AG08396 (cell line): ENCODE measurements around the gene CCDC81.
"Not testable (repeated sequence)": the region's sequence is repeated elsewhere in the genome, so short reads cannot be mapped to it uniquely, and the experiment has no call there.

Experiments used
- DNase-seq: peaks from one replicate; pipeline ENCODE4 v3.0.0; 2012; ENCODE audit warnings: low spot score, mixed read lengths

Gene CCDC81

DNA sequence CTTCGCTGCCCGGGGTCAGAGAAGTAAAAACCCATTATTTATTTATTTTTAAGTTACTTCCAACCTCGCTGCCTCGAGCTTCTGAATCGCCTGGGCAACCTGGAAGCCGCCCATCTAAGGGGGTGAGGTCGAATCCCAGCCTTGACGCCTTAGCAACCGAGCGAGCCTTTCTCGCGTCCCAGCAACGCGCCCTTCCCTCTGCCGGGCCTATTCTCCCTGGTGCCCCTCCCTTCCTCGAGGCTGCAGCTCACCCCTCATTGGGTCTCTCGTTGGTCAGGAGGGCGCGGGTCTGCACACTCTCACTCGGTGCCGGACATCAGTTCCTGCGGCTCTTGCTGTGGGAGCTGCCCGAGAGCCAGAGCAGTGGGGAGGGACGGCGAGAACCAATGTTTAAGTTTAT lies at the start of gene CCDC81:
Gene CCDC81, plus strand, starts transcription at position 302 of the 400 bp plus-strand sequence. CDS start 277 bp downstream, outside the sequence.
- DNase-seq, result peak; percentile 20

DNA sequence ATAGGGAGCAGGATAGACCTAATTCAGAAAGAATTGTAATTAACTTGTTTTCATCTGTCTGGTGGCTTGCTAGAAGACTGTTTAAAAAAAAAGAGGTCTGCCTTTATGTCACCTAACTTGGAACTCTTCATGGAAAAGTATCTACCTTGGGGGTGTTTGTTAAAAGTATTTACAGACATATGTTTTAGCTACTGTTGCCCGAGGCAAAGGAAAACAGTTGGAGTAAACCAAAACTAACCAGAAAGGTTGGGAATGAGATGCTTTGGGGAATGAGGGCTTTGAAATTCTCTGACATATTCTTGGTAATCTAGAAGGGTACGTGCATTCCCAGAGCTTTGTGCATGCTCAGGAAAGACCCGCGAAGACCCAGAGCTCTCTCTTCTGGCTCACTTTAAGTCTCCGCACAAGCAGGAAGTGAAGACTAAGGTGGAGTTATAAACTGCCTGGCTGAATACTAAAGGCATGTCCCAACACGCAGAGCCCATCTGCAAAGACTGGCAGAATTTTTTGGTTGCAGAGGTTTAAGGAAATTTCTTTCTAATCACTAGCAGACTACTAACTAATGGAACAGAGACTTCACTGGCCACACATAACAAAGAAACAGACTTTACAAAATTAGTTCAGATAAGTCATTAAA lies 39.4 kb upstream of the CCDC81 start:
- DNase-seq, result no peak

DNA sequence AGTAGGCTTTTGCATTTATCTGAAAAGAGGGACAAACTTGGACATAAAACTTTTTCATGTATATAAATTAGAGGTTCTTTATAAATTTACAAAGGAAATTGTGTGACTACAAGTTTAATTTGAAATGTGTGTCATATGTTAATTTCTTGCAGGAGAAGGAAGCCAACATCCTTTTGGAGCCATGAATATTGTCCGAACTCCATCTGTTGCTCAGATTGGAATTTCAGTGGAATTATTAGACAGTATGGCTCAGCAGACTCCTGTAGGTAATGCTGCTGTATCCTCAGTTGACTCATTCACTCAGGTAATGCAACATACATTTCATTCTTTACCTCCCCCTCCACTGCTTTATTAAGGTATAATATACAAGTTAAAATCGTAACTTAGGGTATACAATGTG lies 37.5 kb upstream of the CCDC81 start:
- no peak for DNase-seq

DNA sequence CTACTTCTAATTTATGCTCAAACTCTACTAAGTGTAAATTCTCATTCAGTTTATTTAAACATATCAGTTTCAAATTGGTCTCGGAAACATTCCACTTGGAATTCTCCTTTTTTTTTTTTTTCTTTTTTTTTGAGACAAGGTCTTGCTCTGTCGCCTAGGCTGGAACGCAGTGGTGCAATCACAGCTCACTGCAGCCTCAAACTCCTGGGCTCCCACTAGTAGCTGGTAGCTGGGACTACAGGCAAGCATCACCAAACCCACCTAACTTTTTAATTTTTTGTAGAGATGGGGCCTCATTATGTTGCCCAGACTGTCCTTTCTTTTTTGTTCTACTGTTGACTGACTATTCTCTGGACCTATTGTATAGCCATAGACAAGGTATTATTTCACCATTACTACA lies 33.3 kb upstream of the CCDC81 start:
- DNase-seq, result no peak

DNA sequence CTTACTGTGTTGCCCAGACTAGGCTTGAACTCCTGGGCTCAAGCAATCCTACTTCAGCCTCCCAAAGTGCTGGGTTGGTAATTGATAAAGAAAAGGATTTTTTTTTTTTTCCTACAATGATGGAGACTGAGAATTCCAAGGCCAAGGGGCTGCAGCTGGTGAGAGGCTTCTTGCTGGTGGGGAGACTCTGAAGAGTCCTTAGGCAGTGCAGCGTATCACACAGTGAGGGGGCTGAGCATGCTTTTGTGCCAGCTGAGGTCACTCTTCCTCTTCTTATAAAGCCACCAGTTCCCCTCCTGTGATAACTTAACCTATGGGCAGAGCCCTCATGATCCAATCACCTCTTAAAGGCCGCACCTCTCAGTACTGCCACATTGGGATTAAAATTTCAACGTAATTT lies 28.2 kb upstream of the CCDC81 start:
- no peak for DNase-seq

DNA sequence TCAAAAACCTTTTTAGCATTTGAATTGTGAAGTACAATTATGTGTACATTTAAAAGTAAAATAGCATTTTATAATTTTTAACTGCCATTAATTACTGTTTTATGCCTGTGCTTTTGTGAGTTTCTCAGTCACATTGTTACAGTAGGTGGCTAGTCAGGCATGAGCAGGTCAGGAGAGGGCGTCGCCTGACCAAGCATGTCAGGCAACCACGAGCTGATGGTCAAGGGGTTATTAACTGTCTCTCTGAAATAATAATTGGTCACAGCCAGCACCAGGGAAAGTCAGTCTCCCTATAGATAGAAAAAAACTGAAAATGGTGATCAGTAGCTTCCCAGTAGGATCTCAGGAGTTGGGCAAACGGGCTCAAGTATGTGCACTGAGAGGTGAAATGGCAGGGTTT lies 19.4 kb upstream of the CCDC81 start:
- no peak for DNase-seq

DNA sequence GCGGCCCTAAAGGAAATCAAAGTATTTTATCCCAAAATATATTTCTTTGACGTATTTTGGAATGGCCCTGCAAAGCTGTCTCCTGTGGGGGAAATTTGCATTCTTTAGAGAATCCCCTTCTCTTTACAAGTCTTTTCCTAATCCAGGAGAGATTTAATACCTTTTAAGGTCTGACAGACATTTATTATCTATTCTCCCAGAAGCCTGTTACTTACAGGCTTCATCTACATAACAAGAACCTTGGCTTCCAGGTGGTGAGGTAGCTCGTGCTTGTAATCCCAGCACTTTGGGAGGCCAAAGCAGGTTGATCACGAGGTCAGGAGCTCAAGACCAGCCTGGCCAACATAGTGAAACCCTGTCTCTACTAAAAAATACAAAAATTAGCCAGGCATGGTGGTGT lies 17.3 kb upstream of the CCDC81 start:
- DNase-seq, result not testable (repeated sequence)

DNA sequence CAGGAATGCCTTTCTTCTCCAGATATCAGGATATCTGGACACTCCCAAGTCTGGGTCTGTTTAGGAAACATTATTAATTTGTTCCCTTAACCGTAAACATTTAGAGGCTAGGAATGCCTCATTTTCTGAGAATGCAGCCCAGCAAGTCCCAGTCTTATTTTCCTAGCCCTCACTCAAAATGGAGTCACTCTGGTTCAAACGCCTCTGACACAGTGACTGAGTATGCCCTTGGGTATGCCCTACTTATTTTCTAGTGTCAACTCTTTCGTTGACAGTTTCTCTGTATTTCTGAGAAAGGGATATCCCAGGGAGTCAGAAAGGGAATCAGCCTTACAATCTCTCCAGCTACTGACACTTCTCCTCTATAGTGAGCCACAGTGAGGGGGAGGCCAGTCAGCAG lies 16.0 kb upstream of the CCDC81 start:
- DNase-seq, result no peak

DNA sequence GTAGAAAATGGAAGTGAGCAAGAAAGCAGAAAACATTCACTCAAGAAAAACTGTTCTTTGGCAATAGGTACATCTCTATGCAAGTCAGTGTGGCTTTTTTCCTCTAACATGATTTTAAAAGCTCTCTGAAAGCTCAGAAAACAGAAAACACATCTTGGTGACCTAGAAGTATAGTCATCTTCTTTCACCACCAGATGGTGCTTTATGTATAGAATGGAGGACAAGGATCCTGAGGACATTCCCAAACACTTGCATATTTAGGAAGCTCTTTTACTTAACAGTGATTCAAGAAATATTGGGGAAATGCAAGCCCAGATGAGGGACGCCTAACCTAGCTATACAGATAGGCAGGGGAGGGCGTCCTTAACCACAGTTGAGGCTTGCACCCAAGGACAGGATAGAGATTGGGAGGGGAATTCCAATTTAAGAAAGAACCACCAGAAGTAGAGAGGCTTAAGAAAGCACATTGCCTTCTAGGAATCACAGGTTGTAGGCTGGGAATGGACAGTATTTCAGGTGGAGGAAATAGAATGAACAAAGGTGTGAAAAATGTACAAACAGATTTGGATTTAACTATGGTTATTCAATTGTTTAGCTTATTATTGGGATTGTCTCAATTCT lies 13.8 kb upstream of the CCDC81 start:
- peak; percentile 35 for DNase-seq

DNA sequence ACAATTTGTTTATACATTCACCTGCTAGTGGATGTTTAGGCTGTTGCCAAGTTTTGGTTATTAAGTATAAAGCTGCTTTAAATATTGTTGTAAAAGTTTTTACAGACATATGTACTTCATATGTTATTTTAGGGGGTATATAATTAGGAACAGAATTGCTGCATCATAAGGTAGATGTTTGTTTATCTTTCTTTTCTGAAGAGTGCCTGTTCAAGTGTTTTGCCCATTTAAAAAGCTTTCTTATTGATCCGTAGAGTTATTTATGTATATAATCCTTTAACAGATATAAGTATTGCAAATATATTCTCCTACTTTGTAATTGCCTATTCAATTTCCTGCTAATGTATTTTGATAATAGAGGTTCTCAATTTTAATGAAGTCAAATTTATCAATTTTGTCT lies 11.3 kb upstream of the CCDC81 start:
- no peak for DNase-seq

DNA sequence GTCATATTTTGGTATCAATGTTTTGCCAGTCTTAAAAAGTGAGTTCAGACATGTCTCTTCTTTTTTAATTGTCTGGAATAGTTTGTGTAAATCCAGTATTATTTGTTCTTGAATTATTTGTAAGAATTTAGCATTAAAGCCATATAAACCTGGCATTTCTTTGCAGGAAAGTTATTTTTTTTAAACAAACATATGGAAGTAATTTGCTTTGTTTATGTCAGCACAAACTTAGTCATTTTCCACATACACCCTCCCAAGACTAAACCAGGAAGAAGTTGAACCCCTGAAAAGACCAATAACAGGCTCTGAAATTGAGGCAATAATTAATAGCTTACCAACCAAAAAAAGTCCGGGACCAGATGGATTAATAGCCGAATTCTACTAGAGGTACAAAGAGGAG lies 9.1 kb upstream of the CCDC81 start:
- DNase-seq, result no peak

DNA sequence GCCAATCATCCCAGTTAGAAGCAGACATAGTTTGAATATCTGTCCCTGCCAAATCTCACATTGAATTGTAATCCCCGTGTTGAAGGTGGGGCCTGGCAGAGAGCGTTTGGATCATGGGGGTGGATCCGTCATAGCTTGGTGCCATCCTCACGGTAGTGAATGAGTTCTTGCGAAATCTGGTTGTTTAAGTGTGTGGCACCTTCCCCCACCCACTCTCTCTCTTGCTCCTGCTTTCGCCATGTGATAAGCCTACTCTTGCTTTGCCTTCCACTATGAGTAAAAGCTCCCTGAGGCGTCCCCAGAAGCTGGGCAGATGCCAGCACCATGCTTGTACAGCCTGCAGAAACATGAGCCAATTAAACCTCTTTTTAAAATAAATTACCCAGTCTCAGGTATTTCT lies 5.0 kb upstream of the CCDC81 start:
- no peak for DNase-seq

DNA sequence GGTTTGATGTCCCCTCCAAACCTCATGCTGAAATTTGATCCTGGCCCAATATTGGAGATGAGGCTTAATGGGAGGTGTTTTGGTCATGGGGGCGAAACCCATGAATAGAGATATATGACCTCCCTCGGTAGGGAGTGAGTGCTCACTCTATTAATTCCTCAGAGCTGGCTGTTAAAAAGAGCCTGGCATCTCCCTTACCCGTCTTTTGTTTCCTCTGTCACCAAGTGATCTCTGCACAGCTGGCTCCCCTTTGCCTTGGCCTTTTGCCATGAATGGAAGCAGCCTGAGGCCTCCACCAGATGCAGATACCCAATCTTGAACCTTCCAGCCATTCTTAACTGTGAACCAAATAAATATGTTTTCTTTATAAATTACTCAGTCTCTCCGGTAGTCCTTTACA lies 4.5 kb upstream of the CCDC81 start:
- no peak for DNase-seq

DNA sequence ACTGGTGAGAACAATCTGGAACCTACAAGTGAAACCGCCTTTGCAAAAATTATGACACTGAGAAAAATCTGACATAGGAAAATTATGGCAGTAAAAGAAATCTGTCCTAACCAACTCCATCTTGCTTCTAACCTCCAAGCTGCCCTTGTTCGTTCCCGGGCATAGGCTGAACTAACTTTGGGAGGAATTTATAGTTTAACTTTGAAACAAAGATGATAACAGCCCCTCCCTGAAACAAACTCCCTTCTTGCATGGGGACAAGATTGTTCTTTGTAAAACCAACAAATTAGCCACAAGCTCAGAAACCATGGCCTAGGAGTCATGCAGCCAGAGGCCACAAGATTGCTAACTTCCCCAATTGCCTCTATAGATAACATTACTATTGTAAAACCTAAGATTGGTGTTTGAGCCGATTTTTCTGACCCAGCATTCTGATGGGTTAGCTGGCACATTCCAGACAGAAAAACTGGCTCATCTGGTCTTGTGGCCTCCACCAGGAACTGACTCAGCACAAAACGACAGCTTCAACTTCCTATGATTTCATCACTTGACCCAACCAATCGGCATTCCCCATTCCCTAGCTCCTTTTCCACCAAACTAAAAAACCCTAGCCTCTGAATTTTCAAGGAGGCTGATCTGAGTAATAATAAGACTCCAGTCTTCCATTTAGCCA lies 3.6 kb upstream of the CCDC81 start:
- DNase-seq, result no peak

DNA sequence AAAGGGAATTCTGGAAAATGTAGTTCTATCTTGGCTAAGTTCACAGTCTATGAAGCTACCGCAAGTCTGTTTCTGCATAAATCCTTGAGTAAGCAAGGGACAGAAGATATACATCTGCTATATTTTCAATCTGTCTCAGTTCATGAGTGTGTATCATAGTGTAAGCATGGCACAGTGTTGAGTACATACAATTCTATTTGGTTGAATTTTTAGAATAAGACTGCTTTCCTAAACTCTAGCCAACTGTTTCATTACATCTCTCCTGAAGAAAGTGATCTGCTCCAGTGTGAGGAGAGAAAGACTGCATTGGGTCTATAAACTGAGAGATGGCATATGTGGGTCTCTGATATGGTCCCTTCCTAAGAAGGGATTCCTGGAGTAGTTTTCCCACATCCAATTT lies 2.6 kb upstream of the CCDC81 start:
- DNase-seq, result no peak

DNA sequence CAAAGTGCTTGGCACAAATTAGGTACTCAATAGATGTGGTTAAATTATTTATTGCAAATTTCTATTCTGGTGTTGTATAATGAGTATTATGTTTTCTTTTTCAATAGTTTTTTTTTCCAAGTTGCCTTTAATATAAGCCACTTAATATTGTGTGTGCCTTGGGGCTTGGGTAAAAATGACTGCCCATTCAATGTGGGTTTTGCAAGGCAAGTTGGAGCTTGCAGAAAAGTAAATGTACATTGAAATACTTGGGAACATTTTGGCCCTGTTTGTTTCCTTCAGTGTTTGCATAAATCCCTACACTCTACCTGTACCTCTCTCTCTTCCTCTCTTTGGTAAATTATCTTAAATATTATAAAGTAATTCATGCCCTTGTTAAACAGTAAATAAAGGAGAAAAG lies 2.1 kb upstream of the CCDC81 start:
- no peak for DNase-seq

DNA sequence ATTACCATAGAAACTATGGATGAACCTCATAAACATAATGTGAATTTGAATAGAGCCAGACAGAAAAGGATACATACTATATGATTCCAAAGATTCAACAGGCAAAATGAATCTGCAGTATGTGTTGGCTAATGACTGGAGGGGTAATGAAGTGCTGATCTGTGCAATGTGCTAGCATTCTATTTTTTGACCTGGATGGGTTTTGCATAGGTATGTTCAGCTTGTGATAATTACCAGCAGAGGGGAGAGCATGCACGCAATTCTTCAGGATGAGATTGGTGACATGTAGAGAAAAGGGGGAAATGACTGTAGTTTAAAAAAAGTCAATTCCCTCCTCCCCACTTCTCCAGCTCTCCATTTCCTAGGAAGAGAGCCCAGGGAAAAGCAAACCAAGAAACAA lies 618 bp upstream of the CCDC81 start:
- DNase-seq, result no peak

DNA sequence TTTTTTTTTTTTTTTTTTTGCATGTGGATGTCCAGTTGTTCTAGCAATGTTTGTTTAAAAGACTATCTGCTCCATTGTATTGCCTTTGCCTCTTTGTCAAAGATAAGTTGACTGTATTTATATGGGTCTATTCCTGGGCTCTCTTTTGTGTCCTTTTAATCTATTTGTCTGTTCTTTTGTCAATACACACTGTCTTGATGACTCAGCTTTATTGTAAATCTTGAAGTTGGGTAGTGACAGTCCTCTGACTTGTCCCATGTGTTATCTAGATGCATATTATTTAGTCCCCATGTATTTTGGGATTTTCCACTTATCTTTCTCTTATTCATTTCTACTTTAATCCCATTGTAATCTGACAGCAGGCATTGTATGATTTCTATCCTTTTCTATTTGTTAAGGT lies 3.3 kb downstream of the CCDC81 start:
- no peak for DNase-seq

DNA sequence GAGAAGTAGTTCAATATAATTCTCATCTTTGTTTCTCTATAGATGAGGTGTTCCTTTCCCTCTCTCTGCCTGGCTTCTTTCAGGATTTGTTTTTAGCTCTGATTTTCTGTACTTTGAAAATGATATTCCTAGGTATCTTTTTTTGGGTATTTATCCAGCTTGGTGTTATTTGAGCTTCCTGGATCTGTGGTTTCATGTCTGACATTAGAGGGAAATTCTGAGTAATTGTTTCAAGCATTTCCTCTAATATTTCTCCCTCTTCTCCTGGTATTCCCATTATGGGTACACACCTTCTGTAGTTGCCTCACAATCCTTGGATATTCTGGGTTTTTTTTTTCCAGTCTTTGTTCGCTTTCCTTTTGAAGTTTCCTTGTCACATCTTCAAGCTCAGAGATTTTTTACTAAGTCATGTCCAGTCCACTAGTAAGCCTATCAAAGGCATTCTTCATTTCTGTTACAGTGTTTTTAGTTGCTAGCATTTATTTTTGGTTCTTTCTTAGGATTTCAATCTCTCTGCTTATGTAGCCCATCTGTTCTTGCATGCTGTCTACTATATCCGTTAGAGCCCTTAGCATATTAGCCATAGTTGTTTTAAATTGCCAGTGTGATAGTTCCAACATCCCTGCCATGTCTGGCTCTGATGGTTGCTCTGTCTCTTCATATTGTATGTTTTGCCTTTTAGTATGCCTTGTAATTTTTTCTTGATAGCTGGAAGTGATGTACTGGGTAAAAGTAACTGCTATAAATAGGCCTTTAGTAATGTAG lies 5.8 kb downstream of the CCDC81 start:
- DNase-seq, result no peak

DNA sequence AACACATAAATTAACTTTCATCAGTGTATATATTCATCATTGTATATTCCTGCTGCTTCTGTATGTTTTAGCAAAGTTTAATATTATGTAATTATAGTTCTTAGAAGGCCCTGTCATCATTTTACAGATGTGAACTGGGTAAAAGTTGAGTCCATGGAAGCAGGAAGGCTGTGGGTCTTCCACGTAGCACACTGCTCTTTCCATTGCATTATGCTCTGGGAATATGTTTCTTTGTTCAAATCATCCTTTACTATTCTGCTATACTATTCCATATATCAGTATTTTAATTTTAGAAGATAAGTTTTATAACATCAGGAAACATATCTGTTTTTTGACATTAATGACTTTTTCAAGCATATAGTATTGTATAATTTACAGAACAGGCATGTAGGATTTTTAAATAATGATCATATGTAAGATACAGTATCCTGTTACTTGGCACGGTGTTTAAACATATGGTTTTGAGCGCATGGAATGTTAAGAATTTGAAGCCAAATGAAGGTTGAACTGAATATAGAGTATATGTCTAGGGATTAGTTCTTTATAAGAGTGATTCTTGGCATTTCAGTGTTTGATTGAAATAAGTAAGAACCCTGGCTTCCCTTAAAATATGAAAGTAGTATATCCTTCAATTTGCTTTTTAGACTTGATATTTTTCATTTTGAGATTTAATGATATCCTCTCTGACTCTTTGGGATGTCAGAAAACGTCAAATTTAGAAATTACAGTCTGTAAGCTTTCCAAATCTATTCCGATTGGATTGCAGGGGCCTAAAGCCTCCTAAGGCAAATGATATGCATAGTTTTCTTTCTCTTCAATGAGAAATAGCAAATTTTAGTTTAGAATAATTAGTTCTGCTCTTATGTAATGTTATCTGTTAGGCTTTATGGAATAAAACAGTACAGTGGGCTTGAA lies 8.6 kb downstream of the CCDC81 start:
- DNase-seq, result no peak

DNA sequence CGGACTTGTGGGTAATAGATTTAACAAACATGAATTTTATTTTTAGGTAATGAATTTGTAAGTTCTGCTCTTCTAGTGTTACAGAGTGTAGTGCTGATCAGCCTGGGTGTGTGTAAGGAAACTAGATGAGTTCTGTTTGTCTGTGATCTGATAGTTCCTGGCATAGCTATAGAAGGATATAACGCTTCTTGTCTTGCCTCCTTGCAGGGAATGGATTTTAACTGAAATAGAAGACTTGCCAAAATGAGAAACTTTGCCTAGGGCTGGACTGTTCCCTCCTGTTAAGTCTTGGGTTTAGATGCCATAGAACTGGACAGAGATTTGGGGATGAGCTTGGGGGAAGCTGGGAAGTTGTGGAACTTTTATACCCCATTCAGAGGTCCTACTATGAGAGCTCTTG lies 11.6 kb downstream of the CCDC81 start:
- DNase-seq, result no peak

DNA sequence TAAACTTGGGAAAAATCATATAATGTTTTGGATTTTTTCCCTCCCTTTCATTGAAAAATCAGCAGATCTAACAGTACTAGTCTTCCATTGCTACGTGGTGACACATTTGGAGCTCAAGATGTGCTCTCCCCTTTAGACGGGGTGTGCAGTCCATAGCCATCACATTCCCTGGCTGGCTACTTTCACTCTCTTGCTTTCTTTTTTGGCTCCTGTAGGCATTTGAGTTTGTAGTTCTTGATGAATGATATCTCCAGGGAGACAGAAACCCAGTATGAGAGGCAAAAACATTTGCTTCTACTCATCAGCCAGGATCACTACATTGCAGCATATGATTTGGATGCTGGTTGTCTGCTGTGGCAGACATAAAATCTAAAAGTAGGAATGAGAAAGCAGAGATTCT lies 12.1 kb downstream of the CCDC81 start:
- no peak for DNase-seq
